ENCODE results near the gene TMEM45A.
"Not testable (repeated sequence)": the region's sequence is repeated elsewhere in the genome, so short reads cannot be mapped to it uniquely, and the experiment has no call there.

TMEM45A gene

DNA sequence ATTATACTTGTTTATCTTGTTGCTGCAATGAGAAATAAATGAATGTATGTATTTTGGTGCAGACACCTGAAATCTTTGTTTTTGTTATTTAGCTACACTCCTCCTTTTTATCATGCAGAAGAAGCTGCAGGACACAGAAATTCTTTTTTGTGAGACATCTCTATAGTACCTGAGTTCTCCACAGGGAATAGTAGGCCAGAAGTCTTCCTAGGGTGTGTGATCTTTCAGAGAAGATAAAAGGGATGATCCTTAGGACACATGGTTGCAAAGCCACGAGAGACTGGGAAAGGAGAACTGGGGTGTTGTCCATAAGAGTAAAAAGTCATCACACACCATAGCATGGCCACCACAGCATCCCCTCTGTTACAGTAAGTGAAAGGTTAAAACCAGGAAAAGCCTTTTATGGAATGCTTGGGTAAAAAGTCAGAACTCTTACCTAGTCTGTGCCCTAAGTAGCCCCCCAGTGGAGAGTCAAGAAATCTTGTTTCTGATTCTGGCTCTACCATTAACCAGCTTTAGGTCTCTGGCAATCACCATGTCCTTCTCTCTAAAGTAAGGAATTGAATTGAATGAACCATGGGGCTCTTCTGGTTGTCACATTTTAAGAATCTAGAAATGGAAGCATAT, 85.1 kb downstream of the TMEM45A start:
- no peak for DNase-seq (ENCODE audit: low spot score)

DNA sequence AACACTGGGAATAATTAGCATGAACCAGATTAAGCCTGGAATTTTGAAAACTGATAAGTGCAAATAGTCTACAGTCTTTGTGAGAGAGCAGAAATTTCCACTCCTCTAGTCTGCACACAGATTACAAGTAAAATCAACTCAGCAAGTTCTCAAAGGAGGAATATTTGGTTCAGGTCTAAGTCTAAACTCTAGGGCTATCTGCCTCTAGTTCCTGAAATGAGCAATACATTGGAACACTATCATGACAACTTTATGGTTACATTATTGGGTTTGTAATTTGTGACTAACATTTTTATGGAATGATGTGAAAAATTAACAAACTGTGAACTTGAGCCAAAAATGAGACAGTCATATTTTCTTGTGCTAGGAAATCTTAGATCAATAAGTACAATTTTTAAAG, 86.2 kb downstream of the TMEM45A start:
- no peak for DNase-seq (ENCODE audit: low spot score)

DNA sequence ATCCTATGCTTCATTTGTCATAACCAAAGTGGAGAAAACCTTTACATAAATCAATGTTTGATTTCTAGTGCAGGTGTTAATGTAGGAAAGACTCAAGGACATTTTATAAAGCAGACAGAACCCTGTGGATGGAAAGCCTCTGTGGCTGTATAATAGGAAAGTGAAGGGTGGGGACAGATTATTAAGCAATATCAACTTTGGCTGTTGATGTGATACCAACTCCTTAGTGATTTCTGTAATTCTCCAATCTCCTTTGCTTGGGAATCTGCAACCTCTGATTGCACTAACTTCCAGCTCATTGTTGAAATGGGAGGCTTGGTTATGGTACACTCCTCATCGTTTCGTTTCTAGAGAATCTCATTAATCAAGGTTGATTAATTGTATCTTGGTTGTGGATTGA, 87.7 kb downstream of the TMEM45A start:
- no peak for DNase-seq (ENCODE audit: low spot score)

DNA sequence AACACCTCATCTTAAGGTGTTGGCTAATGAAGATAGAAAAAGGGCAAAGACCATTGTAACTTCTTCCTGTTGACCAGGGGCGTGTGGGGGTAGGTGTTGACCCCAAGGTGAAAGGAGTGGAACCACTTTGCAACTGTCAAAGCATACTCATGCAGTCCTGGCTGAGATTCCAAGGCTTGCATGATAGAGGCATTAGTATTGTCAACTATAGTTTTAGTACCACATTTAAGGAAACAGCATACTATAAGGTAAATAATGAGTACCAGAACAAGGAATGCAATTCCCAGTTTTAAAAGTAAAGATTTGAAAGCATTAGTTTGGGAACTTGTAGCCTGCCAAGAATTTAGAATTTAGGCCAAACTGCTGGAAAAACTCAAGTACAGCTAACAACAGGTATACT, 89.2 kb downstream of the TMEM45A start:
- no peak for DNase-seq (ENCODE audit: low spot score)

DNA sequence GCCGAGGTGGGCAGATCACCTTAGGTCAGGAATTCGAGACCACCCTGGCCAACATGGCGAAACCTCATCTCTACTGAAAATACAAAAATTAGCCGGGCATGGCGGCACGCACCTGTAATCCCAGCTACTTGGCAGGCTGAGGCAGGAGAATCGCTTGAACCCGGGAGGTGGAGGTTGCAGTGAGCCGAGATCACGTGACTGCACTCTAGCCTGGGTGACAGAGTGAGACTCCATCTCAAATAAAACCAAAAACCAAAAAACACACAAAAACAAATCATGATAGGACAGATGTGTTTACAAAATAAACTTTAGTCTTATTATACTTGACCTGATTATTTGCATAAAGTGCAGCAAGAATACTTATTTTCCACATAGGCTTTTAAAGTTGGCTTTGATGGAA, 89.7 kb downstream of the TMEM45A start:
- not testable (repeated sequence) for DNase-seq (ENCODE audit: low spot score)

DNA sequence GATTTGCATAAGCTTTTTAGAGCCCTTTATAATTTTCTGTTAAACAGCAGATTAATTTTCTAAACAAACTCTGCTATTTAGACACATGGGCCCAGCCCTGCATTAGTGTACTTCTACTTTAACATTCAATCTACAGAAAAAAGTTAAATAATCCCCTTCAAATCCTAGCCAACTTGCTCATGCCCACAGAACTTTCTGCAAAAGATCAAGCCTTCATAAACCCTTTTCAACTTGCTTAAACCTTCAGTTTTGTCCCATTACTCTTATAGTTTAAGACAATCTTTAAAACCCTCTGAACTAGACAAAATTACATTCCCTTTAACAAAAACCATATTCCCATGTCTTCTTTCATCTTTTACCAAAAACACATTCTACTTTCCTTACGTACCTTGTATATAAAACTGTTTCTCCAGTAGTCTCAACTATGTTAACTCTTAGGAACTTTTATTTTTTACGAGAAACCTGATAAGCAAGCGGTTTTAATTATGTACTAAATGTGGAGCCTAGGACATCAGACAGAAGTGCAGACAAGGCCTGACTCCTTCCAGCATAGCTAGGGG, 91.8 kb downstream of the TMEM45A start:
- DNase-seq (ENCODE audit: low spot score): no peak

DNA sequence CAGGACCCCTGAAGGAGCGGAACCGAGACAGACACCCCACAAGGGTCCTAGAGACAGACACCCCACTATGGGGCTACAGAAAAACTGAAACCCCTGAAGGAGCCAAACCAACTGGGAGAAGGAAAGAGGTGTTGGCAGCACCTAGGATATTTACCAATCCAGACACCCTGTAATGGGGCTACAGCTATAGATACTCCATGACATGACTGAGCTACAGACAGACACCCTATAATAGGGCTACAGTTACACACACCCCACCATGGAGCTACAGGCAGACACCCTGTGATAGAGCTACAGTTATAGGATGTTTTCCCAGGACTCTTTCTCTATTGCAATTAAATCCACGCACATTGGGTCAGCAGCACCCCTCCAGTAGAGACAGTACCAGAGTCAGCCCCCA, 94.4 kb downstream of the TMEM45A start:
- no peak for DNase-seq (ENCODE audit: low spot score)

DNA sequence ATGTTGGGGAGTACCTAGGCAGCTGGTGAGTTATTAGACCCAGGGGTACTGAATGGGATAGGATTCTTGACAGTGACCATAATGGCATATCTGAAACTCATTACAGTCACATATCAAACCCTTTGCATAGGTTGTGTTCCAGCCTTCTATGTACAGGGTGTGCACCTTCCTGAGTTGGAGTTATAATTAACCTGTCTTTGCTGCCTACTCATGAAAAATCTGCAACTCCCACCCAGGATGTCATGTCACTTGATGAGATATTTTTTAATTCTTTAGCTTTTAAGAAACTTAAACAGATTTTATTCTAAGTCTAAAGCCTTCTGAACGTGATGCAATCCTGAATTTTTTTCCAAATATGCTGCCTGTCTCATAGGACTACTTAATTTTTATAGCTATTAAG, 95.8 kb downstream of the TMEM45A start:
- DNase-seq (ENCODE audit: low spot score): no peak

DNA sequence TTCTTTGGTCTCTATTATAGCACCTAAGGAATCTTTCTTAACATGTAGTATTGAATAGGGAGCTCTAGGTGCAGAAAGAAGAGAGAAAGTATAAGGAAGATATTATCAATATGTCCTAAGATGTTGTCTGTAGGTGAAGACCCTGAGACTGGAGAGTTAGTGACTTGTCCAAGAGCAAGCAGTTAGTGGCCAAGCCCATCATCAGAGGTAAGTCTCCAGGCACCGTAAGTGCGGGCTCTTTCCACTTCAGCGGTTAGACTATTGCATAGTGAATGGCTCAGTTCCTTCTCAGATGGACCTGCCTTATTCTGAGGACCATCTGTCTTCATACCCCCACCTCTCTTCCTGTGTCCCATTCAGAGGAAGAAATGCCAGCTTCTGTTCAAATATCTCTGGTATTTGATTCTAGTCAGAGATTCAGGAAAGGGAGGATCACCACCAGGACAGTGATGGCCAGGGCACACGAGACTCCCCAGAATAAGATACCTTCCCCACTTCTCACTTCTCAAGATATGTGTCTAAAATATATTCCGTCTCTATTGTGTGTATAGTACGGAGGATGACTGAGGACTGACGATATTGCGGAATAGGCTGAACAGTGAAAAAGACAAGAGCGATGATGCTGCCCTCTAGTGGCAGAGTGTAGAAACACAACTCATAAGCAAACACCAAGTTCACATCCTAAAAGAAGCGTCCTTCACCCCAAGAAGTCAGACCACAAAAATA, 97.9 kb downstream of the TMEM45A start:
- peak; percentile 63 for DNase-seq (ENCODE audit: low spot score)

DNA sequence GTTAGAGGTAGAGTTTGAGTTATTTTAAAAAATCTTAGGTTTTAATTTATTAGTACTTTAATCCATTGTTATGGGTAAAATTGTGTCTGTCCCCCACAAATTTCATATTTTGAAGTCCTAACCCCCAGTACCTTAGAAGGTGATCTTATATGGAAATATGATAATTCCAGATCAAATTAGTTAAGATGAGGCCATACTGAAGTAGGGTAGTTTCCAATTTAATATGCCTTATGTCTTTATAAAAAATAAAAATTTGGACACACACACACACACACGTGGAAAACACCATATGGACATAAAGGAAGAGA, 98.4 kb downstream of the TMEM45A start:
- DNase-seq (ENCODE audit: low spot score): no peak

DNA sequence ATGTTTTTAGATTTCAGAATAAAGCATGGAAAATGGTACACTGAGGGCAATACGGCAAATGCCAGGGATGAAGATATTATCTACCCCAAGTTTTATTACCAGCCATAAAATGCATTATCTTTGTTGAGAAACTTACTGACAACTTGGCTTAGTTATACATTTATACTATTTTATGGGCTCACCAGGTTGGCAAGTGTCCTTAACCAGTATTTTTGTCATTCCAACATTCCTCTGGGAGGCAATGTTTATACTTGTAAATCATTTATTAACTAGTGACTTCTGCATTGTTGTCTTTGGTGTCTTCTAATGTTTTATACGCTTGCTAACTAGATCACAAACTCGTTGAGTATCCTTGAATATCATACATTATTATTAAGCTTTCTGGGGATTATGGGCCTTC, 99.0 kb downstream of the TMEM45A start:
- DNase-seq (ENCODE audit: low spot score): no peak

DNA sequence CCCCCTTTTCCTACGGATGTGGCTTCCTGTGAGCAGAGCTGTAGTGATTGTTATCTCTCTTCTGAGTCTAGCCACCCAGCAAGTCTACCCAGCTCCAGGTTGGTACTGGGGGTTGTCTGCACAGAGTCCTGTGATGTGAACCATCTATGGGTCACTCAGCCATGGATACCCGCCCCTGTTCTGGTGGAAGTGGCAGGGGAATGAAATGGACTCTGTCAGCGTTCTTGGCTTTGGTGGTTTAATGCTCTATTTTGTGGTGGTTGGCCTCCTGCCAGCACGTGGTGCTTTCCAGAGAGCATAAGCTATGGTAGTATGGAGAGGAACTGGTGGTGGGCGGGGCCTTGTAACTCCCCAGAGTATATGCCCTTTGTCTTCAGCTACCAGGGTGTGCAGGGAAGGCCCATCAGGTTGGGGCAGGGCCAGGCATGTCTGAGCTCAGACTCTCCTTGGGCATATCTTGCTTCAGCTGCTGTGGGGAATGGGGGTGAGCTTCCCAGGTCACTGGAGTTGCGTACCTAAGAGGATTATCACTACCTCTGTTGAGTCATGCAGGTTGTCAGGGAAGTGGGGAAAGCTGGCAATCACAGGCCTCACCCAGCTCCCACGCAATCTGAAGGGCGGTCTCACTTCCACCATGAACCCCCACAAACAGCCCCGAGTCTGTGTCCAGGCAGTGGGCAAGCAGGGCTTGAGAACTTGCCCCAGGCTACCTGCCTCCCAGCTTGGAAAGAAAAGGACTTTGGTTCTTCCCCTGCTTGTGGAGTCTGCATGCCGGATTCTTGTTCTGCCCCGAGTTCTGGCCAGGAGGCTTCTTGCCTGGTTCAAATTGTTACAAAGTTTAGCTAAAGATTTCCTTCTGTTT, 108.0 kb downstream of the TMEM45A start:
- no peak for DNase-seq (ENCODE audit: low spot score)

DNA sequence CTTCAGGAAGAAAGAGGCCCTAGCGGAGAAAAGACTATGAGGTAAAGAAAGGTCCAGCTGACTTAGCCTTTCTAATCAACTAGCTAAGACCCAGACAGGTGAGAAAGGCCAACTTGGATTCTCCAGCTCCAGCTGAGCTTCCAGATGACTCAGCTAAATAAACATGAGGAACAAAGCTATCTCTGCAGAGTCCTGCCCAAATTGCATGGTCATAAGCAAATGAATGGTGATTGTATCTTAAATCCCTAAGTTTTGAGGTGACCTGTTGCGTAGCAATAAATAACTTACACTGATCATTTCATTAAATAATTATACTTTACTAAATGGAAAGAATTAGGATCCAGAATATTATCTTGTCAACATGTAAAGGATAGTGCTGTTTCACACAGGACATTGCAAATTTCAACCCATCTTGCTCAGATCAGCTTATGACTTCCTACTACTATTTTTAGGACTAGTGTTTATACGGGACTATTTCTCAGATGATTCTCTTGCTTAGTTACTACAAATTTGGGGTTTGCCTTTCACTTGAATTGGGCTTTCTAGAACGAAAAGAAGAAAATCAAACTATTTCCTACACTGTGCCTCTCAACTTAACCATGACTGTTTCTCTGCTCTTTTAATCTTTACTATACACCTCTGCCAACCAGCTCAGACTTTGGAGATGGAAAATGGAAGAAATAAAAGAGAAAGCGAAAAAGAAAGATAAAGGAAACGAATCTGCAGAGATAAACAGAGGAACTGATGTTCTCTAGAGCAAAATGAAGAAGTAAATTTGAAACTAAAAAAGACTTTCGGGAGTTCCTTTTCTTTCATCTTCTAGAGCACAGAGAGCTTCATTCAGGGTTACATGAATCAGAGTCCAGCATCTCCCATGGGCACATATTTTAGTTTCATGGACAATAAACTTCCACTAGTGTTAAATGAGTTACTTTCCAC, 110.4 kb downstream of the TMEM45A start:
- DNase-seq (ENCODE audit: low spot score): peak; percentile 36

DNA sequence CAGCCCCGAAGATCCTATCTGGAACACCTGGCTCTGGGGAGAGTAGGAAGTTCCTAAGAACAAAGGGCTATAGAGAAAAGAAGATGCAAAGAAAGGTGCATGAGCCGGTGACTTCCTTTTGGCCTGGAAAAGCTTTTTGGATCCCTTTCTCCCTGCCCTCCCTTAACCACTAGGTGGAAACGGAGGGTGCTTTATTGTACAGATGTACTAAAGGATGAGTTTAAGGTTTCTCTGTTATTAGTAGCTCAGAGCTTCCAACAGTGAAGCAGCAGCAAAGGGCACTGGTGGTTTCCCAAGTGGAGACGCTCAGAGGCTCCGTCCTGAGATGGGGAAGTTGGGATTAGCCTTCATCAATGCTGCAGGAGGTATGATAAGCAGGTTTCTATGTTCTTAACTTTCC, 111.0 kb downstream of the TMEM45A start:
- no peak for DNase-seq (ENCODE audit: low spot score)

DNA sequence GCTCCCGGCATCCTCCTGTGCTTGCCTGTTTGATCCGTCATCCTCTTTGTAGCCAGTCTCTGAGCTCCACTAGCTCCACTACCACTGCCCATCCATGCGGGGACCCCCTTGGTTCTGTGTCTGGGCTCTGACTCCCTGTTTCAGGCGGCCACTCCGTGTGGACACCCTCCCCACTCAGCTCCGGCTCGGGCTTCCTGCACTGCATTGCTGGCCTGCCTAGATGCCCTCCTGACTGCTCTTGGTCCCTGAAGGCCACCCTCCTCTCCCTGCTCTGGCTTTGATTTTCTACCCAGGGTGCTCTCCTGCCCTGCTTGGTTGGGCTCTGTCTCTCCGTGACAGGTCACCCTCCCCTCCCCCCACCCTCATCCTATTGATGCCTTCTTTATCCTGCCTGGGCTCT, 112.9 kb downstream of the TMEM45A start:
- no peak for DNase-seq (ENCODE audit: low spot score)

DNA sequence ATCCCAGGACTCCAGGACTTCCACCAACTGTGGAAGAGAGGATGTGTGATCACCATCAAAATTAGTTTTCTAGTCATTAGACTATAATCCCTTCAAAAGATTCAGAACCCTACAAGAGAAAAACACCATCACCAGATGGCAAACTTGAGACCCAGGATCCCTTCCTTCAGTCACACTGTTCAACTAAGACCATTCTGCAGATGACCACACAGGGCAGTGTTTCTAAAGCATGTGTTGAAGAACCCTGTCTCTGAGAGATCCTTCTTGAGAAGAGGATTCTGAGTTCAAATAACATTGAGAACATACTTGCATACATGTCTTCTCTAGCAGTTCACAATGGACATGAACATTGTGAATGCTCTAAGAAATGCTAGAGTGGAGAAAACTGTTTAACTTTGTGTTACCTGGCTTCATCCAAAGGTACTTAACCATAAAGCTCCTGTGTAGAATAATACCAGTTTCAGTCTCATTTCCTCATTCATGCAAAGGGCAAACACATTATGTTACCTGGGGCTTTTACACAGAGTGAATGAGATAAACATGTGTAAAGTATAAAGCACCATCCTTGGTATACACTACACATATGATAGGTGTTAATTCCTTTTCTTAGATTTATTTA, 114.6 kb downstream of the TMEM45A start:
- no peak for DNase-seq (ENCODE audit: low spot score)

DNA sequence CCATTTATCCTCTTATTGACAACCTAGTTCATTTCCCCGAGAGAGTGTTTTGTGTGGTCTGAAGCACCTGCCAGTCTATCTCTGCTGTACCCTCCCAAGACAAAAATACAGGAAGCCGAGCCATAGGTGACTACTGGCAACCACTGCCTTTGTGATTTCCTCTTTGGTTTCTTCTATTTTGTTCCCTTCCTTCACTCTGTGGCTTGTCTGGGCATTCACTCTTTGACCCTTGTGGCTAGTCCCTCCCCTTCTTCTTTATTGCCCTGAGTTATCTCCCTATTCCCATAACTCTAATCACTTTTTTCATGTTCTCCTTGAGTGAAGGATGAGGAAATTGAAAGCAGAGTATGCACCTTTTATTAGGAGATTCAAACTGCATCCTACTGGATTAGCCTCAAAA, 116.9 kb downstream of the TMEM45A start, which contains the start of gene ADGRG7:
Gene ADGRG7 (plus strand): TSS at position 297 of the 400 bp plus-strand sequence. CDS start 256 bp downstream, outside the sequence.
- DNase-seq (ENCODE audit: low spot score): no peak

DNA sequence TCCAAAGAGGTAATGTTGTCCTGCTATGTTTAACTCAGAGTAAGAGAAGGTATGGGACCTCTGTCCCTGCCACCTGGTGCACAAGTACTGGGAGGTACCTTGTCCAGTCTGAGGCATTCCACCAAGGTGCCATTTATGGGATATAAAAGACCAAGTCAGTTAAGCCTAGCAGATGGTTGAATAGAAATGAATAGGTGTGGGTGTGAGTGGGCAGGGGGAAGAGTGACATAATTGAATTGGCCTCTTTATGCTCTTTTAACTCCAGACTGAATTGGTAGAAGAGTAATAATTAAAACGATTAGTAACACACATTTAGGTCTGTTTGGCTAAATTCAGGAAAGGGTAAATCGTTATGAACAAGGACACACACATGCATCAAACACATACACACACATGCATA, 117.5 kb downstream of the TMEM45A start:
- no peak for DNase-seq (ENCODE audit: low spot score)

DNA sequence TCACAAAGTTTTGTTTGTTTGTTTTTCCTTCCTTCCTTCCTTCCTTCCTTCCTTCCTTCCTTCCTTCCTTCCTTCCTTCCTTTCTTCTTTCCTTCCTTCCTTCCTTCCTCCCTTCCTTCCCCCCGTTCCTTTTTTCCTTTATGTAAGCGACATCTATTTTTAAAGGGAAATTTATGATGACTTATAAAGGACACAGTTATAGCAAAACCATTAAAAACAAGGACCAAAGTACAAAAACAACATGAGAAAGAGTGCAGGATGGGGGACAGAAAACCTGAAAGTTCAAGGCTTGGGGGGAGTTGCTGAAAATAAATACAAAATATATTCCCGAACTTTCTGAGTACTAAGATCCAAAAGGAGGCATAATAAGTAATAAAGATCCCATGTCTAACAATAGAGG, 118.8 kb downstream of the TMEM45A start:
- DNase-seq (ENCODE audit: low spot score): no peak

DNA sequence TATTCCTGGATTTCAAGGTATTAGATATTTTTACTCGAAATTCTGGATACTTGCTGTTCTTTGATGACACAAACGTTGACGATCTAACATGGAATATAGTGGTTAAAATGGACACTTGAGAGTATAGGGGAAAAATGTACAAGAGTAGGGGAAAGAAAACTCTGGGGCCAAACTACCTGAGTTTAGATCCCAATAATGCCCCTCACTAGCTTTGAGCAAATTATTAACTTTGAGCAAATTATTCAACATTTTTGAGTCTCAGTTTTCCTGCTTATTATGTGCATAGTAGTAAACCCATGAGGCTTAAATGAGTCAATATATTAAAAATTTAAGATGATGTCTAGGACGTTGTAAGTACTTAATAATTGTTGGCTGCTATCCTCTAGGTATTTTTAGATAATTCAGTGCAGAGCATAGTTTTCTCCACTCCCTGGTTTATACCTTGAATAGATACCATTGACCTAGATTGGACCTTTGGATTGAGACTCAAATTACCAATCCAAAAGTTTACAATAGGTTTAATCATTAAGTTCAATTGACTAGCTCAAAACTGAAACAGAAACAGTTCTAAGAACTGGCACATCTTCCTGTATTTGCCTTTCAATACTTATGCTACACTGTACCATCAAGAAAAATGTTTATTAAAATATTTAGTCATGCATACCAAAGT, 121.4 kb downstream of the TMEM45A start:
- no peak for DNase-seq (ENCODE audit: low spot score)

DNA sequence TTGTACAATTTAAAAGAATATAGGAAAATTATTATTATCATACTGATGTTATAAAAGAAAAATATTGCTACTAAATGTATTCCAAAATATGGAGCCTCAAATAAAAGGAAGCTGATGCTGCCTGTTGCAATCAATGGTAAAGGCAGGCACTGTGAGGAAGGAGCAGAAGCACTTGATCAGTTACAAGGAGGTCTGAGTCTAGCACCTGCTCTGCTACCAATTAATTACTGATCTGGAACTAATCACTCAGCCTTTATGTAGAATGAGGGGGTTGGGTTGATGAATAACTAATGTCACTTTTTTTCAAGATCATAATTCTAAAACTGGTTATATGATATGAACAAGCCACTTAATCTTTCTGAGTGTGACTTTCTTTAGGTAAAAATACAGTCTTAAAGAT, 122.5 kb downstream of the TMEM45A start:
- DNase-seq (ENCODE audit: low spot score): no peak

Measured in germinal center (tissue), 1 donor.